ENCODE results near the gene COL11A2.

The COL11A2 gene

DNA sequence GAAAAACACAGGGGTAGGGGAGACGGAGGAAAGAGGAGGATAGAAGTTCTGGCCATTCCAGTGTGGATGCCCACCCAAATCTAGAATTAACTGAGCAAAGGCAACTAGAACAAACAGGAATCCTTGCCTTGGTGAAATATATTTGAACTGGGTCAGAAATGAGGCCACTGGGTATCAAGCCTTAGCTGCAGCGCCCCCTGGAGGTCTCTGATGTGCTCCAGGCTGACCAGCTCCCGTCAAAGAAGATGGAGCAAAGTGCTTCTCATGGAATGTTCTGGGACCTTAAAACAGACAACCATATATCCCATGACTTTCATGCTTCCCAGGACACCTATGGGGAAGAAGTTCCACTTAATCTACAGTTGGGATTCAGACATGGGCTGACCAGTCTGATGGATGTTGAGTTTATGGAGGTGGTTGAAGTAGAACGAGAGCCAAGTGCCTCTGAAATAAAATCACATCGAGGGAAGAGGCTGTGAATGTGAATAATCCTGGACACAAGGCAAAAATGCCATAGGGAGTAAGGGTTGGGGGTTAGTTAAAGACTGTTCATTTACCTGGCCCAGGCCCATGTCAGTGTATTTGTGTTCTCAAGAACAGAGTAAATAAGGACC lies 66.1 kb downstream of the COL11A2 start:
- TF ChIP-seq, protein P1, sequence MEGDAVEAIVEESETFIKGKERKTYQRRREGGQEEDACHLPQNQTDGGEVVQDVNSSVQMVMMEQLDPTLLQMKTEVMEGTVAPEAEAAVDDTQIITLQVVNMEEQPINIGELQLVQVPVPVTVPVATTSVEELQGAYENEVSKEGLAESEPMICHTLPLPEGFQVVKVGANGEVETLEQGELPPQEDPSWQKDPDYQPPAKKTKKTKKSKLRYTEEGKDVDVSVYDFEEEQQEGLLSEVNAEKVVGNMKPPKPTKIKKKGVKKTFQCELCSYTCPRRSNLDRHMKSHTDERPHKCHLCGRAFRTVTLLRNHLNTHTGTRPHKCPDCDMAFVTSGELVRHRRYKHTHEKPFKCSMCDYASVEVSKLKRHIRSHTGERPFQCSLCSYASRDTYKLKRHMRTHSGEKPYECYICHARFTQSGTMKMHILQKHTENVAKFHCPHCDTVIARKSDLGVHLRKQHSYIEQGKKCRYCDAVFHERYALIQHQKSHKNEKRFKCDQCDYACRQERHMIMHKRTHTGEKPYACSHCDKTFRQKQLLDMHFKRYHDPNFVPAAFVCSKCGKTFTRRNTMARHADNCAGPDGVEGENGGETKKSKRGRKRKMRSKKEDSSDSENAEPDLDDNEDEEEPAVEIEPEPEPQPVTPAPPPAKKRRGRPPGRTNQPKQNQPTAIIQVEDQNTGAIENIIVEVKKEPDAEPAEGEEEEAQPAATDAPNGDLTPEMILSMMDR (IDR thresholded peaks at IDR 0.05; ENCODE audit: extremely low read depth, insufficient read depth, missing control alignments) = peak; percentile 79
- peak; percentile 68 for DNase-seq (ENCODE audit: low spot score)

GRCh38 chr6:33124947-33125346 lies 67.3 kb downstream of the COL11A2 start:
- in situ Hi-C loops (cut with MboI; ENCODE audit: low pct_unique_long_range_greater_than_20kb, low sequenced_read_pairs, unreplicated experiment) = no loop called here
- no peak for DNase-seq (ENCODE audit: low spot score)
- TF ChIP-seq, protein P1 (IDR thresholded peaks at IDR 0.05; ENCODE audit: extremely low read depth, insufficient read depth, missing control alignments) = no peak

More for the DNA sequence above, 66.1 kb downstream of the COL11A2 start:
- in situ Hi-C loops (cut with MboI; ENCODE audit: low pct_unique_long_range_greater_than_20kb, low sequenced_read_pairs, unreplicated experiment) = no loop called here

DNA sequence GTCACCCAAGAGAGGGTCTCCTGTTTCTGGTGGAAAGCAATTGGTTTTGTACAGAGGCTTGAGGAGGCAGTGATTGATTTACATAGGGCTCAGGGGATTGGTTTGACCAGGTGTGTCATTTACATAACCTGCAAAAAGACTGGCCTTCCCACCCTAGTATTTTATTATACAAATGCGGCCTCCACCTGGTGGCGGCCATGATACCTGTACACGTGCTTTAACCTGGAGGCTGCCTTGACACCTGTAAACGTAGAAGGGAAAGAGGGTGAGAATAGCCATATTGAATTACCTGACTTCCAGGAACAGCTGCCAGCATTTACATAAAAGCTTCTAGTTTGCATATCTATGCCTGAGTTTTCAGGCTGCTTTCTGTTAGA lies 67.8 kb downstream of the COL11A2 start:
- no peak for DNase-seq (ENCODE audit: low spot score)
- TF ChIP-seq, protein P1 (IDR thresholded peaks at IDR 0.05; ENCODE audit: extremely low read depth, insufficient read depth, missing control alignments) = no peak
- in situ Hi-C loops (cut with MboI; ENCODE audit: low pct_unique_long_range_greater_than_20kb, low sequenced_read_pairs, unreplicated experiment) = no loop called here

DNA sequence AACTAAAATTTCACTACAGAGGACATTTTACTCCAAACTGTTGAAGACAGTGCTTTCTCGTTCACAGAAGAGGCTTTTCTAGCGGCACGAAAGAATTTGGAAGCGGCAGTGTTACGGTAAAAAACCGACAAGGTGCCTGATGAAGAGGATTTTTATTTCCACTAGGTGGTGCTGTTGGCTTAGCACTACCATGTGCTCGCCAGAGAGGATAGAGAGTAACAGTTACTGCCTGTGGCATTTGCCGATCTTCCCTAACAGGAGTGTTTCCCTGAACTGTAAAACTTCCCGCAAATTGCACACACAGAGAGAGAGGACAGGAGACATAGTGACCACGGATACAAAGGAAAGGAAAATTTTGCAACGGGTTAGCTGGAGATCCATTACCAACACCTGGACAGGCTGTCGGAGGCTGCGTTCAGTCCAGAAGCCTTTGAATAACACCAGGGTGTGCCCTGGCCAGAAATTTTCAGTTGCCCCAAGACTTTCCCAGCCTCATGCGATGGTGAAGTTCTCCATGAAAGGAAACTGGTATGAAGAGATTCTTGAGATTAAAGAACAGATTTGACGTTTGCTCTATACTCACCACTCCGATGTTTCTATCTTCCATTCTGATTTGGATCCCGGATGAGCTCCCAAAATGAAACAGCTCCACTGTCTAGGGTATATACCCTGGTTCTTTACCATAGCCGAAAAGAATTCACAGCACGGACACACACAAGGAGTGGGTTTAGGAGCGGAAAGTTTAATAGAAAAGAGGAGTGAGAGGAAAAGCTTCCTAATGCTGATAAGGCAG lies 68.3 kb downstream of the COL11A2 start:
- in situ Hi-C loops (cut with MboI; ENCODE audit: low pct_unique_long_range_greater_than_20kb, low sequenced_read_pairs, unreplicated experiment) = no loop called here
- TF ChIP-seq, protein P1 (IDR thresholded peaks at IDR 0.05; ENCODE audit: extremely low read depth, insufficient read depth, missing control alignments) = peak; percentile 37
- DNase-seq (ENCODE audit: low spot score) = no peak

DNA sequence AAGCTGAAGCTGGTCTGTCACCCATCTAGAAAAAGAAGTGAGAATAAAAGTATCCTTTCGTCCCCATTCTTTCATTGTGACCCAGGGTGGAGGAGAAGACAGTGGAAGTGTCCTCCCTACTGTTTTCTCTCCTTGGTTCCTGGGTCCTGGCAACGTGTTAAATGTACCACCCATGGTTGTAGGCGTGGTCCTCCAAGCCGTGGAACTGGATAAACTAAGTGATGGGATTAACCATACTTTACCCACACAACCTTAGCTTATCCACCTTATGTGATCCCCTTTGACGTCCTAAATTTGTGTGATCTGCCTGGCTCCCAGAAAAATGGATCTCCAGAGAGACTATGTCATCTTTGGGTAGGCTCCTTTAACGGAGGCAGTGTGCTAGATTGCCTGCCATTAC lies 69.1 kb downstream of the COL11A2 start:
- in situ Hi-C loops (cut with MboI; ENCODE audit: low pct_unique_long_range_greater_than_20kb, low sequenced_read_pairs, unreplicated experiment) = no loop called here
- TF ChIP-seq, protein P1 (IDR thresholded peaks at IDR 0.05; ENCODE audit: extremely low read depth, insufficient read depth, missing control alignments) = no peak
- DNase-seq (ENCODE audit: low spot score) = no peak

GRCh38 chr6:33120001-33120400 lies 72.3 kb downstream of the COL11A2 start:
- in situ Hi-C loops (cut with MboI; ENCODE audit: low pct_unique_long_range_greater_than_20kb, low sequenced_read_pairs, unreplicated experiment) = no loop called here
- DNase-seq (ENCODE audit: low spot score) = no peak
- TF ChIP-seq, protein P1 (IDR thresholded peaks at IDR 0.05; ENCODE audit: extremely low read depth, insufficient read depth, missing control alignments) = no peak
